Erythroblast (primary cell): Measurements from ENCODE around the gene PRICKLE1.

Experiments
- GATA1 ChIP-seq: IDR thresholded peaks from 2 replicates; pipeline ENCODE4 v1.6.1; 2011; ENCODE audit warnings: low read depth, mild to moderate bottlenecking, control low read depth, low read length, moderate library complexity
- POLR2A ChIP-seq: IDR thresholded peaks from 2 replicates; pipeline ENCODE4 v1.6.1; 2011; ENCODE audit warnings: mild to moderate bottlenecking, low read length

DNA sequence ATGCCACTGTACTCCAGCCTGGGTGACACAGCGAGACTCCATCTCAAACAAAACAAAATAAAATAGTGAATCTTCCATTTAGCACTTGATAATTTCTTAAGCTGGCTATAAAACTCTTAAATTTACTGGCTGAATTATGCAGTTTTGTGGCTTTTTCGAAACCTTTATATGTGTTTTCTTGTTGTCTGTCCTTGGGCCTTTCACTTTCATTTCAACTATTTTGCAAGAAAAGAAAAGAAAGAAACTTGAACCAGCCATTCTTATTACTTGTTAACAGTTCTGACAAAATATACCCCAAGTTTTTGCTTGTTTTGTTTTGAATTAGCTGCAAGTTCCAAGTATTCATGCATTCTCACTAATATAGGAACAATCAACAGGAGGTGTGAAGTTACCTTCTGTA, 42.8 kb downstream of the PRICKLE1 start:
- TF ChIP-seq POLR2A, result no peak
- no peak for TF ChIP-seq GATA1
